ENCODE measurements around the gene MTAP. TPM values are rescaled to one million over a fixed set of nuclear protein-coding genes. Genes with fewer than 3 reads are reported as not detected.

MTAP gene
- total RNA-seq, 1 donor from 2014 or later: 56.1 TPM

- H3K4me3 Mint-ChIP-seq (ENCODE audit: unreplicated experiment): no peak overlapping the region
- no peak for FAIRE-seq
- H3K9ac ChIP-seq (ENCODE audit: low read length): no peak overlapping the region
Observed at GRCh38 chr9:21976334-21976875, 174.0 kb downstream of the MTAP start.

GRCh38 chr9:21982391-21982790 lies 180.0 kb downstream of the MTAP start:
- Mint-ChIP-seq H3K27me3 (ENCODE audit: low read depth, unreplicated experiment) (peaks cover 59% of the 10 kb centered on the region), H3K36me3 (ENCODE audit: low read depth, unreplicated experiment) (peaks cover 2% of the 10 kb centered on the region), H3K9me3 (ENCODE audit: unreplicated experiment) (peaks cover 4% of the 10 kb centered on the region), H3K4me1 (ENCODE audit: low read depth, unreplicated experiment) (peaks cover 2% of the 10 kb centered on the region), H3K27ac (ENCODE audit: unreplicated experiment) (no peak overlapping the region), H3K4me3 (ENCODE audit: unreplicated experiment) (no peak overlapping the region)
- H3K79me2 ChIP-seq (ENCODE audit: insufficient read depth, low read length): peaks cover 7% of the 10 kb centered on the region
- no peaks in the 10 kb centered on the region for H3K9me3 ChIP-seq (ENCODE audit: insufficient read depth, low read depth, low read length)
- TF ChIP-seq, protein P1, sequence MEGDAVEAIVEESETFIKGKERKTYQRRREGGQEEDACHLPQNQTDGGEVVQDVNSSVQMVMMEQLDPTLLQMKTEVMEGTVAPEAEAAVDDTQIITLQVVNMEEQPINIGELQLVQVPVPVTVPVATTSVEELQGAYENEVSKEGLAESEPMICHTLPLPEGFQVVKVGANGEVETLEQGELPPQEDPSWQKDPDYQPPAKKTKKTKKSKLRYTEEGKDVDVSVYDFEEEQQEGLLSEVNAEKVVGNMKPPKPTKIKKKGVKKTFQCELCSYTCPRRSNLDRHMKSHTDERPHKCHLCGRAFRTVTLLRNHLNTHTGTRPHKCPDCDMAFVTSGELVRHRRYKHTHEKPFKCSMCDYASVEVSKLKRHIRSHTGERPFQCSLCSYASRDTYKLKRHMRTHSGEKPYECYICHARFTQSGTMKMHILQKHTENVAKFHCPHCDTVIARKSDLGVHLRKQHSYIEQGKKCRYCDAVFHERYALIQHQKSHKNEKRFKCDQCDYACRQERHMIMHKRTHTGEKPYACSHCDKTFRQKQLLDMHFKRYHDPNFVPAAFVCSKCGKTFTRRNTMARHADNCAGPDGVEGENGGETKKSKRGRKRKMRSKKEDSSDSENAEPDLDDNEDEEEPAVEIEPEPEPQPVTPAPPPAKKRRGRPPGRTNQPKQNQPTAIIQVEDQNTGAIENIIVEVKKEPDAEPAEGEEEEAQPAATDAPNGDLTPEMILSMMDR (IDR thresholded peaks at IDR 0.05; ENCODE audit: insufficient read depth, low read depth, low read length): no peak
- TF ChIP-seq EZH2 (IDR thresholded peaks at IDR 0.05; ENCODE audit: insufficient read depth, low read length): no peak
- H3K27me3 ChIP-seq (ENCODE audit: insufficient read depth, low read length): peaks cover 15% of the 10 kb centered on the region
- peaks cover 6% of the 10 kb centered on the region for H3K4me1 ChIP-seq (ENCODE audit: insufficient read depth, low read length)
- peaks cover 19% of the 10 kb centered on the region for H4K20me1 ChIP-seq (ENCODE audit: insufficient read depth, low read length)
- no peak overlapping the region for H3K9ac ChIP-seq (ENCODE audit: low read length)
- H3K36me3 ChIP-seq (ENCODE audit: insufficient read depth, low read length): no peaks in the 10 kb centered on the region
- no peak for DNase-seq (ENCODE audit: low read depth)
- no peak overlapping the region for H2AFZ ChIP-seq (ENCODE audit: low read depth, low read length)
- no peak overlapping the region for H3K27ac ChIP-seq (ENCODE audit: low read depth, low read length)
- FAIRE-seq: no peak
- no peak overlapping the region for H3K4me3 ChIP-seq (ENCODE audit: insufficient read depth, low read depth, low read length)
- H3K4me2 ChIP-seq (ENCODE audit: low read length): no peak overlapping the region

More at GRCh38 chr9:21976334-21976875, 174.0 kb downstream of the MTAP start:
- Histone ChIP-seq H3K4me1 (ENCODE audit: insufficient read depth, low read length) (no peaks in the 10 kb centered on the region), H2AFZ (ENCODE audit: low read depth, low read length) (no peak overlapping the region), H3K9me3 (ENCODE audit: insufficient read depth, low read depth, low read length) (no peaks in the 10 kb centered on the region), H3K36me3 (ENCODE audit: insufficient read depth, low read length) (no peaks in the 10 kb centered on the region), H3K4me3 (ENCODE audit: insufficient read depth, low read depth, low read length) (no peak overlapping the region), H3K4me2 (ENCODE audit: low read length) (peak overlapping the region; percentile 17), H4K20me1 (ENCODE audit: insufficient read depth, low read length) (peaks cover 67% of the 10 kb centered on the region), H3K79me2 (ENCODE audit: insufficient read depth, low read length) (peaks cover 2% of the 10 kb centered on the region), H3K27ac (ENCODE audit: low read depth, low read length) (no peak overlapping the region), H3K27me3 (ENCODE audit: insufficient read depth, low read length) (peaks cover 51% of the 10 kb centered on the region)
- peaks cover 3% of the 10 kb centered on the region for H3K36me3 Mint-ChIP-seq (ENCODE audit: low read depth, unreplicated experiment)
- peak; percentile 13 for TF ChIP-seq EZH2 (IDR thresholded peaks at IDR 0.05; ENCODE audit: insufficient read depth, low read length)
- TF ChIP-seq, protein P1 (IDR thresholded peaks at IDR 0.05; ENCODE audit: insufficient read depth, low read depth, low read length): no peak
- peaks cover 3% of the 10 kb centered on the region for H3K4me1 Mint-ChIP-seq (ENCODE audit: low read depth, unreplicated experiment)
- H3K27ac Mint-ChIP-seq (ENCODE audit: unreplicated experiment): no peak overlapping the region
- peaks cover 74% of the 10 kb centered on the region for H3K27me3 Mint-ChIP-seq (ENCODE audit: low read depth, unreplicated experiment)
- peaks cover 13% of the 10 kb centered on the region for H3K9me3 Mint-ChIP-seq (ENCODE audit: unreplicated experiment)
- no peak for DNase-seq (ENCODE audit: low read depth)

DNA sequence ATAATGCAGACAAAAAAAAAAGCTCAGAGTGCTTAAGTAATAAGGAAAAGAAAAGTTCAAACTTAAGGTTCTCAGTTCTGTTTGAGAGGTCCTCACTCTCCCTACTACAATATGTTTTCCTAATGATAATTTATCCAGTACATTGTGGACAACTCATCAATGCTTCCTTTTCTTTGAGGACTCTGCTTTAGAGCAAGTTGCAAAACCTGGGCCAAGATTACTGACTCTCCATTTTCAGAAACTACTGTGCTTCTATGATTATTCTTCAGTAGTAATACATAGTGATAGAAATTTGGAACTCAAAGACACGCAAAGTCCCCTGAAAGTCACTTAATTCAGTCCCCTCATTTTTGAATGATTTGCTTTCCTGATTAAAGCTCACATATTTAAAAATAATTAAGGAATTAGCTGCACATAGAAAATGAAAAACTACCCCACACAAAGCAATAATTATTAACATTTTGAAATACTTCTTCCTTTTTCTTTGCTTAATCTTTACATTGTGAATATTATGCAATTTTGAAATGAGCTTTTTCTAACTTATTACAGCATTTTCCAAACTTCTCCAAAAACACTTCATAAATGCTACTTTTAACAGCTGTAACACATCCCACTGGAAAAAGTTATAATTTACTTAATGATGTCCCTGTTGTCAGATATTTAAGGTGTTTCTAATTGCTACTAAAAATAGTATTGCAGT lies 180.6 kb downstream of the MTAP start:
- H3K36me3 Mint-ChIP-seq (ENCODE audit: low read depth, unreplicated experiment): peaks cover 2% of the 10 kb centered on the region
- peaks cover 2% of the 10 kb centered on the region for H3K9me3 Mint-ChIP-seq (ENCODE audit: unreplicated experiment)
- H3K4me3 Mint-ChIP-seq (ENCODE audit: unreplicated experiment): no peak overlapping the region
- H3K9ac ChIP-seq (ENCODE audit: low read length): no peak overlapping the region
- peaks cover 10% of the 10 kb centered on the region for H3K27me3 ChIP-seq (ENCODE audit: insufficient read depth, low read length)
- no peak overlapping the region for H3K27ac ChIP-seq (ENCODE audit: low read depth, low read length)
- no peak overlapping the region for H3K27ac Mint-ChIP-seq (ENCODE audit: unreplicated experiment)
- no peak overlapping the region for H2AFZ ChIP-seq (ENCODE audit: low read depth, low read length)
- no peaks in the 10 kb centered on the region for H3K36me3 ChIP-seq (ENCODE audit: insufficient read depth, low read length)
- peaks cover 7% of the 10 kb centered on the region for H3K79me2 ChIP-seq (ENCODE audit: insufficient read depth, low read length)
- no peak overlapping the region for H3K4me2 ChIP-seq (ENCODE audit: low read length)
- no peak for DNase-seq (ENCODE audit: low read depth)
- peaks cover 14% of the 10 kb centered on the region for H4K20me1 ChIP-seq (ENCODE audit: insufficient read depth, low read length)
- peaks cover 56% of the 10 kb centered on the region for H3K27me3 Mint-ChIP-seq (ENCODE audit: low read depth, unreplicated experiment)
- peaks cover 11% of the 10 kb centered on the region for H3K4me1 ChIP-seq (ENCODE audit: insufficient read depth, low read length)
- FAIRE-seq: no peak
- TF ChIP-seq EZH2 (IDR thresholded peaks at IDR 0.05; ENCODE audit: insufficient read depth, low read length): no peak
- TF ChIP-seq, protein P1 (IDR thresholded peaks at IDR 0.05; ENCODE audit: insufficient read depth, low read depth, low read length): no peak
- no peak overlapping the region for H3K4me3 ChIP-seq (ENCODE audit: insufficient read depth, low read depth, low read length)
- H3K9me3 ChIP-seq (ENCODE audit: insufficient read depth, low read depth, low read length): no peaks in the 10 kb centered on the region
- H3K4me1 Mint-ChIP-seq (ENCODE audit: low read depth, unreplicated experiment): peaks cover 2% of the 10 kb centered on the region
